ENCODE results near the gene GAL3ST2. TPM values are rescaled to one million over a fixed set of nuclear protein-coding genes. Genes with fewer than 3 reads are reported as not detected.

GAL3ST2 gene
- total RNA-seq, 2 donors from 2014 or later = 0.49 to 2.2 TPM

- ATAC-seq (ENCODE audit: insufficient number of reproducible peaks, low FRiP score, low read depth) = no peak
- Histone ChIP-seq H3K27me3 (replicated peaks; ENCODE audit: insufficient read depth) (no peaks in the 10 kb centered on the region), H3K36me3 (peaks cover 23% of the 10 kb centered on the region)
Measured at GRCh38 chr2:241746084-241746483, 30.5 kb upstream of the GAL3ST2 start.

DNA sequence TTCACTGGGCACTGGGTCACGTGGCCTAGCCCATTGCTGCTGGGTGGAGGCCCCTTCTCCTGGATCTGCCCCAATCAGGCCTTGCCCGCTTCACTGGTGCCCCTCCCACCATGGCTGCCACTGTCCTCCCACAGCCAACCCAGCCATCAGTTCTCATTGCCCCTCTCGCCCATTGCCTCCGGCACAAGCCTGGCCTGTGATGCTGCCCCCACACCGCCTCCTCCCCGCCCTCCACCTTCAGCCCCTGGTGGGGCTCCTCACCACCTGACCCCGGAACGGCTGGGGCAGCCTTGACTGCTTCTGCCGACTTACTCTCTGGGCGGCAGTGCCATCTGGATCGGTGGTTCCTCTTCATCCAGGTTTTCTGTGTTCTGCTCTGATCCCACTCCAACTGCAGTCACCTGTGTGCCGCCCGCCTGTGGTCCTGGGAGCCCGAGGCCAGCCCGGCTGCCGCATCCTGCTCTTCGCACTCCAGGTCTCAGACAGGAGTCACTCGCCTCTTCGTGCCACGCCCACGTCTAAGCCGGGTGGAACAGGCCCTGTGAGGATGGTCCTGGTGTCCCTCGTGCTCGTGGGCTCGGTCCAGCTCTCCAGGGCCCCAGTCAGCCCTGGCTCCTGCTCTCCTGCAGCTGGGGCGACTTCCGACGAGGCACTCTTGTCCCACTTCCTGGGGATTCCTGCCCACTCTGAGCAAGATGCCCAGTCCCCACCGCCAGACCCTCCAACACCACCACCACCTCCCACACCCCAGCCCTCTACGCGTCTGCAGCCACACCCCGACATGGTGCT lies 28.0 kb upstream of the GAL3ST2 start:
- Histone ChIP-seq H3K4me1 (ENCODE audit: control insufficient read depth in 1 of 2, low read depth in 2 of 2) (peaks cover 0 to 9% of the 10 kb centered on the region in 2 donors), H3K9me3 (no peaks in the 10 kb centered on the region), H3K27ac (no peak overlapping the region), H3K4me3 (no peak overlapping the region), H3K27me3 (replicated peaks; ENCODE audit: insufficient read depth) (no peaks in the 10 kb centered on the region), H3K36me3 (peaks cover 32% of the 10 kb centered on the region)
- no peak for ATAC-seq (ENCODE audit: insufficient number of reproducible peaks, low FRiP score, low read depth)
- TF ChIP-seq, protein P1, sequence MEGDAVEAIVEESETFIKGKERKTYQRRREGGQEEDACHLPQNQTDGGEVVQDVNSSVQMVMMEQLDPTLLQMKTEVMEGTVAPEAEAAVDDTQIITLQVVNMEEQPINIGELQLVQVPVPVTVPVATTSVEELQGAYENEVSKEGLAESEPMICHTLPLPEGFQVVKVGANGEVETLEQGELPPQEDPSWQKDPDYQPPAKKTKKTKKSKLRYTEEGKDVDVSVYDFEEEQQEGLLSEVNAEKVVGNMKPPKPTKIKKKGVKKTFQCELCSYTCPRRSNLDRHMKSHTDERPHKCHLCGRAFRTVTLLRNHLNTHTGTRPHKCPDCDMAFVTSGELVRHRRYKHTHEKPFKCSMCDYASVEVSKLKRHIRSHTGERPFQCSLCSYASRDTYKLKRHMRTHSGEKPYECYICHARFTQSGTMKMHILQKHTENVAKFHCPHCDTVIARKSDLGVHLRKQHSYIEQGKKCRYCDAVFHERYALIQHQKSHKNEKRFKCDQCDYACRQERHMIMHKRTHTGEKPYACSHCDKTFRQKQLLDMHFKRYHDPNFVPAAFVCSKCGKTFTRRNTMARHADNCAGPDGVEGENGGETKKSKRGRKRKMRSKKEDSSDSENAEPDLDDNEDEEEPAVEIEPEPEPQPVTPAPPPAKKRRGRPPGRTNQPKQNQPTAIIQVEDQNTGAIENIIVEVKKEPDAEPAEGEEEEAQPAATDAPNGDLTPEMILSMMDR (IDR thresholded peaks at IDR 0.05) = no peak
- DNase-seq (ENCODE audit: low spot score) = no peak

More at GRCh38 chr2:241746084-241746483, 30.5 kb upstream of the GAL3ST2 start:
- H3K9me3 ChIP-seq = no peaks in the 10 kb centered on the region
- no peak for DNase-seq (ENCODE audit: low spot score)
- peaks cover 0 to 9% of the 10 kb centered on the region in 2 donors for H3K4me1 ChIP-seq (ENCODE audit: control insufficient read depth in 1 of 2, low read depth in 2 of 2)
- H3K27ac ChIP-seq = no peak overlapping the region
- H3K4me3 ChIP-seq = no peak overlapping the region
- TF ChIP-seq, protein P1 (IDR thresholded peaks at IDR 0.05) = no peak

DNA sequence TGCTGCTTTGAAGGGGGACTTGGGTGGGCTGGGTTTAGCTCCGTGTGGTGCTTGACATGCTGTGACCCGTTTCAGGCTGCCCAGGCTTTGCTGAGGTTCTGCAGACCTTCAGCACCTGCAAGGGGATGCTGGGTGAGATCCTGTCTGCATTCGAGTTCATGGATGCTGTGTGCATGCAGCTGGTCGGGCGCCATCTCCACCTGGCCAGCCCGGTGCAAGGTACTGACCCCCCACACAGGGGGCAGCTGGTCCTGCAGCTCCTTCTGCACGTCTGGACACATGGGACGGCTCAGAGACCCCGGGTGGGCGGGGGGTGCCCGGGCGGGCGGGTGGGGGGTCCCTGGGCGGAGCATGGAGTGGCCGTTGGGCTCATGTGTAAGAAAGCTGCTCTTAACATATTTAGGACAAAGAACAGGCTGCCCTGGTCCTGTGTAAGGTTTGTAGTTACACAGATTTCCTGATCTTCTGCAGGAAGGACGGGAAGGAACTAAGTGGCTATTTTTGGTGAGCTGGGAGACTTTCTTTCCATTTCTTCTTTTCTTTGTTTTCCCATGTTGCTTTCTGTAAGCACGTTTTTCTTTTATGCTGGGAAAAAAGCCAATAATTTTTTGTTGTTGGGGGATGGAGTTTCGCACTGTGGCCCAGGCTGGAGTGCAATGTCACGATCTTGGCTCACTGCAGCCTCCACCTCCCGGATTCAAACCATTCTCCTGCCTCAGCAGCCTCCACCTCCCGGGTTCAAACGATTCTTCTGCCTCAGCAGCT lies 26.4 kb upstream of the GAL3ST2 start:
- Histone ChIP-seq H3K36me3 (peaks cover 26% of the 10 kb centered on the region), H3K4me1 (ENCODE audit: control insufficient read depth in 1 of 2, low read depth in 2 of 2) (peaks cover 0 to 9% of the 10 kb centered on the region in 2 donors), H3K4me3 (no peak overlapping the region), H3K27ac (no peak overlapping the region), H3K27me3 (replicated peaks; ENCODE audit: insufficient read depth) (no peaks in the 10 kb centered on the region), H3K9me3 (no peaks in the 10 kb centered on the region)
- ATAC-seq (ENCODE audit: insufficient number of reproducible peaks, low FRiP score, low read depth) (no peak), DNase-seq (ENCODE audit: low spot score) (no peak)
- TF ChIP-seq, protein P1 (IDR thresholded peaks at IDR 0.05) = no peak

DNA sequence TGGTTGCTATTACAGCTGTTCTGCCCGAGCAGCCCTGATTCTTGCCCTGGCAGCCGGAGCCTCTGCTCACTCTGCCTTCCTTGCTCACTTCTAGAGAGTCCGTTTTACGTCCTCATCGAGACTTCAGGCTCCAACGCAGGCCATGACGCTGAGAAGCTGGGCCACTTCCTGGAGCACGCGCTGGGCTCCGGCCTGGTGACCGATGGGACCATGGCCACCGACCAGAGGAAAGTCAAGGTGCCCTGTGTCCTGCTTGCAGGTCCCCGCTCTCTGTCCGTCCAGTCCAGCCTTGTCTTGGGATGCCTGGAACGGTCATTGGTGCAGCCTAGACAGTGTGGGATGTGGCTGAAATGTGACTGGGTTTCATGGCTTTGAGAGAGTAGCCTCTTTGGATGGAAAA lies 25.5 kb upstream of the GAL3ST2 start:
- DNase-seq (ENCODE audit: low spot score) (no peak), ATAC-seq (ENCODE audit: insufficient number of reproducible peaks, low FRiP score, low read depth) (no peak)
- no peaks in the 10 kb centered on the region for H3K27me3 ChIP-seq (replicated peaks; ENCODE audit: insufficient read depth)
- H3K4me1 ChIP-seq (ENCODE audit: control insufficient read depth in 1 of 2, low read depth in 2 of 2) = peaks cover 0 to 9% of the 10 kb centered on the region in 2 donors
- no peak overlapping the region for H3K27ac ChIP-seq
- H3K9me3 ChIP-seq = no peaks in the 10 kb centered on the region
- TF ChIP-seq, protein P1 (IDR thresholded peaks at IDR 0.05) = no peak
- H3K4me3 ChIP-seq = no peak overlapping the region
- peaks cover 26% of the 10 kb centered on the region for H3K36me3 ChIP-seq

DNA sequence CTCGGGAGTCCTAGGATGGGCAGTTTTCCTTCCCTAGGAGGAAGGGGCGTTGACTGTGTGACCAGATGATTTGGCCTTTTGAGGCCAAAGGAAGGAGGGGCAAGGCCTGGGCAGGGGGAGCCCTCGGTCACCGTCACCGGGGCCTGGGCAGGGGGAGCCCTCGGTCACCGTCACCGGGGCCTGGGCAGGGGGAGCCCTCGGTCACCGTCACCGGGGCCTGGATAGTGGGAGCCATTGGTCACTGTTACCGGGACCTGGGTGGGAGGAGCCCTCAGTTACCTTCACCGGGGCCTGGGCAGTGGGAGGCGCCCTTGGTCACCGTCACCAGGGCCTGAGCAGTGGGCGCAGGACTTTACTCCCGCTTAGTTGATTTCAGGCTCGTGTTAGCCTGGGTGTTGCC lies 24.8 kb upstream of the GAL3ST2 start:
- Histone ChIP-seq H3K36me3 (peaks cover 29% of the 10 kb centered on the region), H3K27me3 (replicated peaks; ENCODE audit: insufficient read depth) (no peaks in the 10 kb centered on the region), H3K4me3 (no peak overlapping the region), H3K9me3 (no peaks in the 10 kb centered on the region), H3K4me1 (ENCODE audit: control insufficient read depth in 1 of 2, low read depth in 2 of 2) (peaks cover 0 to 9% of the 10 kb centered on the region in 2 donors), H3K27ac (no peak overlapping the region)
- TF ChIP-seq, protein P1 (IDR thresholded peaks at IDR 0.05) = no peak
- DNase-seq (ENCODE audit: low spot score) (no peak), ATAC-seq (ENCODE audit: insufficient number of reproducible peaks, low FRiP score, low read depth) (no peak)

Measured in thoracic aorta (tissue), 2 donors.